K562 (cell line): ENCODE data around the gene LPAR5. TPM values are rescaled to one million over a fixed set of nuclear protein-coding genes. Genes with fewer than 3 reads are reported as not detected.

Experiments used
- ATAC-seq: fragments of 200-7000 bp; cut with Tn5 transposase; 3 replicates; pipeline ENCODE4 v1.9.1; 2020; ENCODE audit warnings: moderate library complexity
- BruUV-seq: library from RNA; stranded (reverse); fragments of 400-500 nt; replicated peaks from 2 replicates; lab custom pipeline; 2021; lab: Mats Ljungman, UMichigan
- CTCF ChIA-PET: fragments of 300-600 bp; formaldehyde crosslinking; extraction: SDS; loops from one replicate; lab custom pipeline; 2021; ENCODE audit warnings: low intra/inter-chr PET ratio; lab: Yijun Ruan, JAX
- POLR2A ChIA-PET: fragments of 300-600, 350-650 bp; sonication (Branson Sonifier 250); formaldehyde crosslinking; extraction: SDS; loops from one replicate; lab custom pipeline; 2021; ENCODE audit warnings: antibody characterized with exemption, inconsistent platforms; lab: Yijun Ruan, JAX
- DNase-seq, 4 experiments: peaks; one replicate each; pipeline versions ENCODE4 v3.0.0 to v3.0.0-alpha.2; 2011 to 2018; ENCODE audit warnings: low spot score in 3 of 4, mixed read lengths in 3 of 4; ENCODE audit errors: extremely low read depth in 1 of 4
- FAIRE-seq: peaks from 2 replicates; lab custom pipeline; 2011; peaks lifted over from hg19 to GRCh38; lab: Jason Lieb, UNC
- H2AFZ ChIP-seq: 2 replicates; pipeline ENCODE4 v1.6.0; 2011; ENCODE audit warnings: low read depth, low read length, control low read depth, inconsistent platforms
- H3K27ac ChIP-seq: fragments of 200-600 bp; 3 replicates; pipeline ENCODE4 v1.8.0; 2011; ENCODE audit warnings: low read depth, mild to moderate bottlenecking, control low read depth, inconsistent platforms, low read length, moderate library complexity, mixed read lengths; ENCODE audit errors: extremely low read depth
- H3K27me3 ChIP-seq, 2 experiments: fragments of 300-600 bp in 1 of 2; 2 replicates in 1 of 2; 3 replicates in 1 of 2; pipeline versions ENCODE4 v1.6.0 to v1.8.0; 2011; ENCODE audit warnings: inconsistent platforms in 2 of 2, low read length in 2 of 2, mild to moderate bottlenecking in 1 of 2, mixed read lengths in 1 of 2, moderate library complexity in 1 of 2; ENCODE audit not compliant: control insufficient read depth in 2 of 2, insufficient read depth in 2 of 2
- H3K36me3 ChIP-seq: fragments of 300-600 bp; 3 replicates; pipeline ENCODE4 v1.8.0; 2011; ENCODE audit warnings: mild to moderate bottlenecking, low read length, inconsistent platforms; ENCODE audit not compliant: control insufficient read depth, insufficient read depth
- H3K4me1 ChIP-seq, 2 experiments: fragments of 200-600 bp in 1 of 2; replicated peaks in 1 of 2; 2 replicates in 1 of 2; 3 replicates in 1 of 2; pipeline versions ENCODE4 v1.5.1 to v1.8.0; 2011; ENCODE audit warnings: inconsistent platforms in 2 of 2, low read length in 2 of 2, mild to moderate bottlenecking in 1 of 2, mixed read lengths in 1 of 2, moderate library complexity in 1 of 2; ENCODE audit not compliant: control insufficient read depth in 2 of 2, insufficient read depth in 2 of 2
- H3K4me2 ChIP-seq: 2 replicates; pipeline ENCODE4 v1.6.1; 2011; ENCODE audit warnings: low read length, control low read depth, inconsistent platforms, mixed read lengths; ENCODE audit not compliant: insufficient read depth
- H3K4me3 ChIP-seq: fragments of 200-600 bp; sonication (generic), shearing (Covaris generic); 2 replicates; pipeline ENCODE4 v1.5.1; 2016; ENCODE audit warnings: control low read depth, inconsistent platforms
- H3K79me2 ChIP-seq: fragments of 200-600 bp; 3 replicates; pipeline ENCODE4 v1.8.0; 2011; ENCODE audit warnings: low read length, inconsistent platforms; ENCODE audit not compliant: control insufficient read depth, insufficient read depth
- H3K9ac ChIP-seq, 2 experiments: 2 replicates each; pipeline versions ENCODE4 v1.6.0 to v1.6.1; 2011; ENCODE audit warnings: low read depth in 2 of 2, low read length in 2 of 2, control low read depth in 1 of 2, inconsistent platforms in 1 of 2, mild to moderate bottlenecking in 1 of 2, mixed read lengths in 1 of 2; ENCODE audit not compliant: insufficient read depth in 1 of 2
- H3K9me1 ChIP-seq: one replicate; pipeline ENCODE4 v1.6.0; 2011; ENCODE audit warnings: inconsistent platforms, mild to moderate bottlenecking, low read length, moderate library complexity; ENCODE audit not compliant: control insufficient read depth, insufficient read depth
- H3K9me3 ChIP-seq: replicated peaks from 2 replicates; pipeline ENCODE4 v1.5.1; 2011; ENCODE audit warnings: low read depth, low read length, inconsistent platforms; ENCODE audit not compliant: control insufficient read depth, insufficient read depth
- H4K20me1 ChIP-seq: replicated peaks from 2 replicates; pipeline ENCODE4 v1.6.1; 2011; ENCODE audit warnings: low read length, inconsistent platforms, mixed read lengths; ENCODE audit not compliant: control insufficient read depth, insufficient read depth
- IRF2 ChIP-seq: sonication (generic); formaldehyde crosslinking; IDR thresholded peaks from 2 replicates; pipeline ENCODE4 v1.8.1; 2022; ENCODE audit warnings: mild to moderate bottlenecking, missing genetic modification reagents
- LEF1 ChIP-seq: fragments of 450-650 bp; IDR thresholded peaks from 2 replicates; pipeline ENCODE4 v1.6.1; 2016; ENCODE audit warnings: mild to moderate bottlenecking
- RBFOX2 ChIP-seq: fragments of 200-400 bp; formaldehyde crosslinking; IDR thresholded peaks from 2 replicates; pipeline ENCODE4 v1.6.1; 2017; ENCODE audit warnings: low read depth, mild to moderate bottlenecking, low read length, moderate library complexity
- SPI1 ChIP-seq: IDR thresholded peaks from 2 replicates; pipeline ENCODE4 v1.6.1; 2011; ENCODE audit warnings: low read depth, low read length, control low read depth, borderline replicate concordance
- TAF15 ChIP-seq: fragments of 200-400 bp; formaldehyde crosslinking; IDR thresholded peaks from 2 replicates; pipeline ENCODE4 v1.6.1; 2017; ENCODE audit warnings: mild to moderate bottlenecking, low read depth, low read length, moderate library complexity
- ZFPM2 ChIP-seq: fragments of 250-450 bp; sonication (Bioruptor Pico); IDR thresholded peaks from 2 replicates; pipeline ENCODE4 v1.5.1; 2022; ENCODE audit warnings: mild to moderate bottlenecking
- WGBS: fragments of 100-300 bp; shearing (Covaris generic); methylation state at CpG from one replicate; pipeline ENCODE4 v1.1.6; 2016; ENCODE audit warnings: low coverage, mixed read lengths; ENCODE audit not compliant: insufficient coverage; ENCODE audit errors: missing lambda C conversion rate; 5-methylcytosine and 5-hydroxymethylcytosine counted together
- in situ Hi-C: fragments of 300-500 bp; cut with MboI; formaldehyde crosslinking; loops from 4 replicates; pipeline ENCODE4 v1.15.0; 2018; ENCODE audit warnings: inconsistent platforms, mixed read lengths
- intact Hi-C: fragments of 100-400 bp; cut with micrococcal nuclease; formaldehyde crosslinking; loops from 2 replicates; pipeline ENCODE4 v1.14.2; 2022
- polyA plus RNA-seq, 8 experiments: library from polyadenylated mRNA; depleted of rRNA in 4 of 8; stranded (reverse) in 5 of 8; unstranded in 3 of 8; fragments of >200 nt; fragmentation: Nextera tagmentation in 2 of 8; fragmentation: Illumina TruSeq in 1 of 8; extraction: Ambion mirVana in 2 of 8; extraction: Trizol in 1 of 8; gene quantifications; 2 replicates each; pipeline versions ENCODE4 v1.2.1 to v1.2.3, GENCODE V29; 2011 to 2014; ENCODE audit warnings: inconsistent platforms in 1 of 8, missing spikeins in 1 of 8
- total RNA-seq, 7 experiments: library from RNA; depleted of rRNA in 6 of 7; stranded (reverse); fragments of >200 nt in 6 of 7; fragmentation: Illumina TruSeq in 2 of 7; extraction: Trizol in 2 of 7; gene quantifications; 2 replicates each; pipeline versions ENCODE4 v1.2.1 to v1.2.3, GENCODE V29; 2011 to 2021; ENCODE audit warnings: low replicate concordance in 1 of 7
- TF ChIP-seq, protein P1 (sequence below): IDR thresholded peaks from 2 replicates; pipeline ENCODE4 v1.6.1; 2011; ENCODE audit warnings: borderline replicate concordance, low read depth, mild to moderate bottlenecking, moderate library complexity, low read length; ENCODE audit not compliant: insufficient read depth, poor library complexity, severe bottlenecking

LPAR5 gene
- total and polyA plus RNA-seq, 9 of the 15 experiments (the other 6 are each of a cell fraction or from before 2014, with no cell fraction given), result 1.3 to 11.7 (median 3.6) TPM

DNA sequence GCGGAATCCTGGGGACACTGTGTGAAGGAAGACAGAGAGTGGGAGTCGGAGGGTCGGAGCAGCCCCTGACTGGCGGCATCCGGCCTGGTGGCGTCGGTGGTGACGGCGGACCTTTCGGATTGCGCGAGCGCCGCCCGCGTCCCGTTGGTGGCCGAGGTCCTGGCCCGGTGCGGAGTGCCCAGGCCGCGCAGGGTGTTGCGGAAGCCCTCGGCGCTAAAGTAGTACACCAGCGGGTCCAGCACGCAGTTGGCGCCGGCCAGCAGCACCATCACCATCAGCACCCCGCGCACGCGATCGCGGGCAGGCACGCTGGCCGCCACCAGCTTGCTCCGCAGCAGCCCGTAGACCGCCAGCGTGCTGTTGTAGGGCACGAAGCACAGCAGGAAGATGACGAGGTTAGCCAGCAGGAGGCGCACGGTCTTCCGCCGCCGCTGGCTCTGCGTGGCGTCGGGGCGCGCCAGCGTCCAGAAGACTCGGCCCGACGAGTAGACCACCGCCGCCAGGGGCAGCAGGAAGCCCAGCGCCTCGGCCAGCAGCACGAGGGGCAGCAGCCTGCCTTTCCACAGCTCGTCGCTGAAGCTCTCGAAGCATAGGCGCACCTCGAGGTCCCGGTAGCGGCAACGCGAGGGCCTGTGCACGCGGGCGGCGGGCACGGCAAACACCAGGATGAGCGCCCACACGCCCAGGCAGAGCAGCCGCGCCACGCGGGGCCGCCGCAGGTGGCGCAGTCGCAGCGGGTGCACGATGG, 15.4 kb downstream of the LPAR5 start (continued):
- TF ChIP-seq, protein P1, sequence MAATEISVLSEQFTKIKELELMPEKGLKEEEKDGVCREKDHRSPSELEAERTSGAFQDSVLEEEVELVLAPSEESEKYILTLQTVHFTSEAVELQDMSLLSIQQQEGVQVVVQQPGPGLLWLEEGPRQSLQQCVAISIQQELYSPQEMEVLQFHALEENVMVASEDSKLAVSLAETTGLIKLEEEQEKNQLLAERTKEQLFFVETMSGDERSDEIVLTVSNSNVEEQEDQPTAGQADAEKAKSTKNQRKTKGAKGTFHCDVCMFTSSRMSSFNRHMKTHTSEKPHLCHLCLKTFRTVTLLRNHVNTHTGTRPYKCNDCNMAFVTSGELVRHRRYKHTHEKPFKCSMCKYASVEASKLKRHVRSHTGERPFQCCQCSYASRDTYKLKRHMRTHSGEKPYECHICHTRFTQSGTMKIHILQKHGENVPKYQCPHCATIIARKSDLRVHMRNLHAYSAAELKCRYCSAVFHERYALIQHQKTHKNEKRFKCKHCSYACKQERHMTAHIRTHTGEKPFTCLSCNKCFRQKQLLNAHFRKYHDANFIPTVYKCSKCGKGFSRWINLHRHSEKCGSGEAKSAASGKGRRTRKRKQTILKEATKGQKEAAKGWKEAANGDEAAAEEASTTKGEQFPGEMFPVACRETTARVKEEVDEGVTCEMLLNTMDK, result no peak
- peak; percentile 48; the same call in 1 of the 2 replicates for TF ChIP-seq RBFOX2

DNA sequence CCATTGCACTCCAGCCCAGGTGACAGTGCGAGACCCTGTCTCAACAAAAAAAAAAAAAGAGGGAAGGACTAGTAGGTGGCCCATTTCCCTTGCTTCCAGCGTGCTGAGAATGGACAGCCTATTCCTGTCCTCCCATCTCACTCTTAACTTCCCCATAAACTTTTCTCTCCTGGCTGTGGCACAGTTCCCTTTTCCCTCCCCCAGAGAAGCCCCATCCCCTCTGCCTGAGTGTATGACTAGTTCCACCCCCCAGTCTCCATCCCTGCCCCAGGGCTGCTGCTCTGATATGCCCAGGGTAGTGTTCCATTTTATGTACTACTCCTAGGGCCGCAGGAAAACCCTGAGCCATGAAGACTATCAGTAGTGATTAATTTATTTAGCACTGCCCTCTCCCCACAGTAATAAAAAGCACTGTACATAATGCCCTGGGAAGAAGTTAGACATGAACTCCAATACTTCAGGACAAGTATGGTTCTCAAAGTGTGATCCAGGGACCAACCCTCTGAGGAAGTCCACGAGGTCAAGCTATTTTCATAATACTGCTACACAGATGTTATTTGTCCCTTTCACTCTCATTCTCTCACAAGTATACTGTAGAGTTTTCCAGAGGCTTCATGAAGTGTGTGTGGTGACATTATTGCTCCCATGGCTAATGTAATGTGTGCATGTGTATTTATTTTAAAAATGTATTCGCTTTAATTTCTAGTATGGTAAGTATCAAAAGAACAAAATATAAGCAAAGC, 17.1 kb downstream of the LPAR5 start:
- 53% methylated on average over 4 of the region's 5 CpGs for WGBS
- H3K9me1 ChIP-seq, result no peaks in the 10 kb centered on the region
- no peaks in the 10 kb centered on the region for H3K9me3 ChIP-seq
- no peak overlapping the region for H3K4me2 ChIP-seq
- H3K4me3 ChIP-seq, result no peak overlapping the region
- TF ChIP-seq TAF15, result no peak
- no peak for TF ChIP-seq IRF2
- no peak for TF ChIP-seq LEF1
- no peak for TF ChIP-seq ZFPM2 (CRISPR knock-in tag)
- TF ChIP-seq SPI1, result 0 out of 2 replicates have a peak, but pooled peaks have one; percentile 2
- H3K36me3 ChIP-seq, result peaks cover 23% of the 10 kb centered on the region; the same call in 2 of the 3 replicates
- no peaks in the 10 kb centered on the region for H3K27me3 ChIP-seq
- no peaks in the 10 kb centered on the region for H4K20me1 ChIP-seq
- DNase-seq, result no peak
- no peak for FAIRE-seq
- ChIA-PET CTCF (no interaction called here), POLR2A (interaction anchor here (1.6 kb wide), 1 partner anchor 105 kb away, joined by 4 read pairs; the partner anchor contains the start of gene COPS7A)
- no peak for ATAC-seq
- H3K79me2 ChIP-seq, result peaks cover 5% of the 10 kb centered on the region; the same call in 1 of the 3 replicates
- BruUV-seq, result TSS peak; percentile 76
- no peak overlapping the region for H2AFZ ChIP-seq
- H3K4me1 ChIP-seq, result peaks cover 14 to 21% of the 10 kb centered on the region in 2 experiments
- H3K9ac ChIP-seq, result no peak overlapping the region
- no peak overlapping the region for H3K27ac ChIP-seq
- intact Hi-C loops, result loop anchor here (5.0 to 10.0 kb wide), 2 partner anchors 159 to 206 kb away; partner anchors contain the start of genes GPR162 and P3H3
- in situ Hi-C loops, result no loop called here
